IPS-18a (cell line): Measurements from ENCODE around the gene CEP85.
"Not testable (repeated sequence)": the region's sequence is repeated elsewhere in the genome, so short reads cannot be mapped to it uniquely, and the experiment has no call there.

Experiments
- H3K27ac ChIP-seq: one replicate; pipeline ENCODE4 v1.5.1; 2013; ENCODE audit warnings: low read length
- H3K27me3 ChIP-seq: one replicate; pipeline ENCODE4 v1.6.1; 2013; ENCODE audit warnings: mild to moderate bottlenecking, low read length; ENCODE audit not compliant: control insufficient read depth, insufficient read depth
- H3K36me3 ChIP-seq: one replicate; pipeline ENCODE4 v1.6.1; 2013; ENCODE audit warnings: low read depth, low read length; ENCODE audit not compliant: control insufficient read depth
- H3K4me1 ChIP-seq: one replicate; pipeline ENCODE4 v1.6.1; 2013; ENCODE audit warnings: low read depth, low read length; ENCODE audit not compliant: control insufficient read depth
- H3K4me3 ChIP-seq: one replicate; pipeline ENCODE4 v1.5.1; 2013; ENCODE audit warnings: low read length
- H3K9ac ChIP-seq: one replicate; pipeline ENCODE4 v1.6.1; 2013; ENCODE audit warnings: mild to moderate bottlenecking, low read length, moderate library complexity
- H3K9me3 ChIP-seq: one replicate; pipeline ENCODE4 v1.6.1; 2013; ENCODE audit warnings: low read depth, low read length; ENCODE audit not compliant: control insufficient read depth

CEP85 gene

DNA sequence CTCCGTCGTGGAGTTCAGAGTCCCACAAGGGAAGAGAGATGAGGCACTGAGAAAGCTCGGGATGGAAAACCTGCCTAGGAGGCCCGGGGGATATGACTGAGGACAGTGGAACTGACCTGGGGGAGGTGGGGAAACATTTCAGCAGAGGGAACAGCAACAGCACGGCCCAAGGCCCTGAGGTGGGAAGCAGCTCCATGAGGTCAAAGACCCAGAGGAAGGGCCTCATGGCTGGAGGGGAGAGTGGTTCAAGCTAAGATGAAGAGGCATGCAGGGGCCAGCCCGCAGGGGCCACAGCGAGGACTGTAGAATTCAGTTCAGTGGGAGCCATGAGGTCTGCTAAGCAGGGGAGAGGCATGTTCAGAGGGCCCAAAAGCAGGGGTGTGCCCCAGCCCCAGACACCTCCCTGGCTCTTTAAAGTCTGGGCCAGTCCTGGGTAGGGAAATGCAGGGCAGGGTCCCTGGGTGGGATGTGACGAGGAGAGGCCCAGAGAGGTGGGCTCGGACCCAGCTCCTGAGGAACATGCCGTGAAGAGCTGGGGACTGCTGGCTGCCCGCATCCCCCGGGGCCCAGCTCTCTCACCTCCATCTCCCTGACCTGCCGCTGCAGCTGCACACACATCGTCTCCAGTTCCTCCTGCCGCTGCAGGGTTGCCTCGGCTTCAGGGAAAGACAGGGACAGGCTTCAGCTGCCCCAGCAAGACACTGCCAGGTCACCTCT, 62.5 kb downstream of the CEP85 start:
- Histone ChIP-seq H3K27ac (no peak overlapping the region), H3K36me3 (no peaks in the 10 kb centered on the region), H3K9me3 (no peaks in the 10 kb centered on the region), H3K9ac (no peak overlapping the region), H3K4me3 (no peak overlapping the region), H3K27me3 (no peaks in the 10 kb centered on the region), H3K4me1 (no peaks in the 10 kb centered on the region)

GRCh38 chr1:26297057-26297790, 63.2 kb downstream of the CEP85 start:
- no peaks in the 10 kb centered on the region for H3K9me3 ChIP-seq
- H3K27ac ChIP-seq = no peak overlapping the region
- no peaks in the 10 kb centered on the region for H3K36me3 ChIP-seq
- H3K4me1 ChIP-seq = no peaks in the 10 kb centered on the region
- H3K4me3 ChIP-seq = no peak overlapping the region
- no peaks in the 10 kb centered on the region for H3K27me3 ChIP-seq
- no peak overlapping the region for H3K9ac ChIP-seq

- Histone ChIP-seq H3K9me3 (no peaks in the 10 kb centered on the region), H3K36me3 (no peaks in the 10 kb centered on the region), H3K27me3 (no peaks in the 10 kb centered on the region), H3K9ac (no peak overlapping the region), H3K27ac (no peak overlapping the region), H3K4me3 (no peak overlapping the region), H3K4me1 (no peaks in the 10 kb centered on the region)
These were observed 63.8 kb downstream of the CEP85 start for GRCh38 chr1:26297791-26298124.

DNA sequence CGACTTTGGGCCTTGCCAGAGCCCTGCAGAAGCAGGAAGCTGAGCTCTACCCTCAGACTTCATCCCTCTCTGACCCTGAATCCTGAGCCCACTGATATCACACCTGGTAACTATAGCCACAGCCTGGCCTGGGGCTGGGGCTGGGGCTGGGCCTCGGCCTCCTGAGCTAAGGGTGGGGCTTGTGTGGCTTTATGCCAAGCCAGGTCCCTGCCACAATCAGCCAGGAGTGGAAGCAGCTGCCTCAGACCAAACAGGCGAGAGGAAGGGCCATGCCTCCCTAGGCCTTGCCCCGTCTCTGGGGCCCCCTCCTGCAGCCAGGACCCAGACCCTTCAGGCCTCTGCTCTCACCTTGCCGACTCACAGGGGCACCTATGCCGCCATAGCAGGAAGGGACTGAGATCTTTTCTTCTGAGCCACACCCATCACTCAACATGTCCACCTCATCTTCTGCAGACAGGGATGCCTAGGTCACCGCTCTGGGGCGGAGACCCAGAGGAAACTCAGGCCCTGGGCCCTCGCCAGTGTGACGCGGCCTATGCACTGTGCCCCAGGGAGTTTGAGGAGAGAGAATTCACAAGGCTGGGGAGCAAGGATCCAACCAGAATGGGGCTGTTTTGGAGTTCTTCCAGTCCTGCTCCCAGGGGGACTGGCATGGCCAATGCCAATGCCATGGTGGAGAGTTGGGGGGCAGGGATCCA, 66.7 kb downstream of the CEP85 start:
- no peaks in the 10 kb centered on the region for H3K27me3 ChIP-seq
- H3K36me3 ChIP-seq = no peaks in the 10 kb centered on the region
- H3K27ac ChIP-seq = no peak overlapping the region
- H3K4me3 ChIP-seq = no peak overlapping the region
- no peaks in the 10 kb centered on the region for H3K9me3 ChIP-seq
- no peak overlapping the region for H3K9ac ChIP-seq
- no peaks in the 10 kb centered on the region for H3K4me1 ChIP-seq

DNA sequence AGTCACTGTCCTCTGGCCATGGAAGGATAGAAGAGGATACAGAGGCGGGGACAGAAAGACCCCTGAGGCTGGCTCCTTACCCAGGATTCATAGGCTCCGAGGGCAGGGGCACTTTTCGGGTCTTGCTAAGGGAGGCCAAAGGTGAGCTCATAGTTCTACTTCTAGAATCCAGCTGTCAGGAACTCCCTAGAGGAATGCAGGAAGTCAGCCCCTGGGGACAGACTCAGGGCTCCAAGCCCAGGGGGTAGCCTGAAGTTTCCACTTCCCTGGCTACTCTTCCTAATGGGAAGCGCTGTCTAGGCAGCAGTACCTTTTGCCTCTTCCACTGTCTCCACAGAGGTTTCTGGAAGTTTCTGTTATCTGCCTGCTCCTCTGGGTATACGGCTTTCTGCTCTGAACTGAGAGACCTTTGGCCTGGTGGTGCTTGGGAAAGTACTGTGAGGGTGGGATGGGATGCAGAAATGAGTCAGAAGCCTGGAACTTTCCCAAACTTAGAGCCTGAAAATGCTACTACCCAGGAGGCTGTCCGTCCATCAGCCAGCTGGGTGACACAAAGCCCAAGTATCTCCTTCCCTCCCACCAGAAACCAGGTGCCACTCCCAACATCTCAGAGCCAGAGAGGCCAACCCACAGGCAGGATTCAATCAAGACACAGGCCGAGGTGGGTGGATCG, 68.9 kb downstream of the CEP85 start:
- Histone ChIP-seq H3K9me3 (no peaks in the 10 kb centered on the region), H3K4me1 (peaks cover 7% of the 10 kb centered on the region), H3K9ac (no peak overlapping the region)

DNA sequence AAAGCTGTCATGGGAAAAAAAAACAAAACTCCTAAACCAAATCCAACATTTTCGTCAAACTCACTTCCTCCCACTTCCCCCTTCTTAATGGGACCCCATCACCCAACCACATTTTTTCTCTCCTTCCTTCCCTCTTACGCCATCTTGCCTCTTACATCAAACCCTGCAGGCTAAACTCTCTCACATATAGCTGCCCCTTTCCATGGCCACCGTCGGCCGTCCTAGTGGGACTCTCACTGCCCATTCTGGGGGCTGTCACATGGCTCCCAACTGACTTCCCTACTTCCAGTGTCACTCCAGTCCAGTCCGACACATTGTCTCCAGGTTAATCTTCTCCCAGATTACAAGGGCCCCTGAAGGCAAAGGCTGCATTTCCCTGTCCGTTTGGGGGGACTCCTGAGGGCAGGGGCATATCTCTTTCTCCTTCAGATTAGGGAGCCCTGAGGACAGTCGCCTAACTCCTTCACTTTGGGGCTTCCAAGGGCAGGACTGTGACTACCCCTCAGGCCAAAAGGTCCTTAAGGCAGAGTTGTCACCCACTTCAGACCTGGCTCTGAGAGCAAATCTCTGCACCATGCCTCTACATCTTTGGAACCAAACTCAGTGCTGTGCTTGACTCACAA, 71.8 kb downstream of the CEP85 start:
- Histone ChIP-seq H3K27me3 (no peaks in the 10 kb centered on the region), H3K4me3 (peak overlapping the region; percentile 97), H3K9ac (peak overlapping the region; percentile 96), H3K27ac (peak overlapping the region; percentile 80), H3K4me1 (peaks cover 7% of the 10 kb centered on the region), H3K9me3 (no peaks in the 10 kb centered on the region), H3K36me3 (no peaks in the 10 kb centered on the region)

More for the DNA sequence above, 68.9 kb downstream of the CEP85 start:
- Histone ChIP-seq H3K36me3 (no peaks in the 10 kb centered on the region), H3K27me3 (no peaks in the 10 kb centered on the region), H3K27ac (no peak overlapping the region), H3K4me3 (no peak overlapping the region)

GRCh38 chr1:26306290-26307229, 72.6 kb downstream of the CEP85 start, which contains the start of gene UBXN11:
TSS of gene UBXN11 (minus strand) at chr1:26306636. CDS start at chr1:26302883, 3,753 bp downstream.
- Histone ChIP-seq H3K36me3 (no peaks in the 10 kb centered on the region), H3K4me1 (peaks cover 7% of the 10 kb centered on the region), H3K9ac (peak within 1 kb of the TSS; percentile 96), H3K27ac (peak within 1 kb of the TSS; percentile 80), H3K27me3 (no peaks in the 10 kb centered on the region), H3K4me3 (peak within 1 kb of the TSS; percentile 97), H3K9me3 (no peaks in the 10 kb centered on the region)

- H3K27ac ChIP-seq = peak overlapping the region; percentile 46
- peak overlapping the region; percentile 67 for H3K4me3 ChIP-seq
- peaks cover 7% of the 10 kb centered on the region for H3K4me1 ChIP-seq
- H3K9ac ChIP-seq = peak overlapping the region; percentile 65
- no peaks in the 10 kb centered on the region for H3K9me3 ChIP-seq
- H3K27me3 ChIP-seq = no peaks in the 10 kb centered on the region
- H3K36me3 ChIP-seq = no peaks in the 10 kb centered on the region
These were observed 73.4 kb downstream of the CEP85 start for GRCh38 chr1:26307363-26307781.

- H3K36me3 ChIP-seq, H3K4me1 ChIP-seq, H3K27ac ChIP-seq, H3K27me3 ChIP-seq, H3K9me3 ChIP-seq, H3K4me3 ChIP-seq, H3K9ac ChIP-seq: not testable (repeated sequence)
These were observed 74.2 kb downstream of the CEP85 start for GRCh38 chr1:26307966-26308899.

- H3K9me3 ChIP-seq = no peaks in the 10 kb centered on the region
- H3K9ac ChIP-seq = no peak overlapping the region
- H3K36me3 ChIP-seq = no peaks in the 10 kb centered on the region
- no peak overlapping the region for H3K4me3 ChIP-seq
- no peaks in the 10 kb centered on the region for H3K4me1 ChIP-seq
- H3K27me3 ChIP-seq = no peaks in the 10 kb centered on the region
- H3K27ac ChIP-seq = no peak overlapping the region
These were observed 80.5 kb downstream of the CEP85 start for GRCh38 chr1:26314501-26314900.
